H1 (cell line): ENCODE results near the gene ZNF232. TPM values are rescaled to one million over a fixed set of nuclear protein-coding genes. Genes with fewer than 3 reads are reported as not detected.

Source experiments
- CTCF ChIA-PET: fragments of 300-600 bp; sonication (Branson Sonifier 250); formaldehyde crosslinking; loops from one replicate; lab custom pipeline; 2021; ENCODE audit not compliant: partially characterized antibody; lab: Charles Lee
- POLR2A ChIA-PET: fragments of 300-600 bp; sonication (Branson Sonifier 250); formaldehyde crosslinking; loops from one replicate; lab custom pipeline; 2021; ENCODE audit warnings: inconsistent platforms; ENCODE audit not compliant: partially characterized antibody; lab: Charles Lee
- DNase-seq, 2 experiments: peaks; one replicate each; pipeline versions ENCODE4 v3.0.0 to v3.0.0-alpha.2; 2010 to 2022; ENCODE audit warnings: low spot score in 2 of 2, low read depth in 1 of 2, mixed read lengths in 1 of 2
- FAIRE-seq: peaks from 2 replicates; lab custom pipeline; 2011; peaks lifted over from hg19 to GRCh38; lab: Jason Lieb, UNC
- H2AFZ ChIP-seq: 2 replicates; pipeline ENCODE4 v1.8.1; 2012; ENCODE audit warnings: low read length, inconsistent platforms
- H2AK5ac ChIP-seq: 2 replicates; pipeline ENCODE4 v1.6.1; 2013; ENCODE audit warnings: low read depth, low read length
- H2BK120ac ChIP-seq: replicated peaks from 2 replicates; pipeline ENCODE3; 2013; ENCODE audit warnings: low read depth, low read length, inconsistent platforms
- H2BK12ac ChIP-seq: 2 replicates; pipeline ENCODE4 v1.6.1; 2013; ENCODE audit warnings: low read depth, low read length
- H2BK15ac ChIP-seq: 2 replicates; pipeline ENCODE4 v1.6.1; 2013; ENCODE audit warnings: low read length
- H2BK20ac ChIP-seq: 2 replicates; pipeline ENCODE4 v1.6.1; 2013; ENCODE audit warnings: low read length
- H2BK5ac ChIP-seq: 2 replicates; pipeline ENCODE4 v1.6.1; 2013; ENCODE audit warnings: low read depth, low read length
- H3K14ac ChIP-seq: 2 replicates; pipeline ENCODE4 v1.6.1; 2013; ENCODE audit warnings: inconsistent platforms; ENCODE audit not compliant: insufficient read length
- H3K18ac ChIP-seq: 2 replicates; pipeline ENCODE4 v1.6.1; 2013; ENCODE audit warnings: low read length; ENCODE audit errors: extremely low read depth
- H3K23ac ChIP-seq: 2 replicates; pipeline ENCODE4 v1.6.1; 2013; ENCODE audit warnings: inconsistent platforms; ENCODE audit not compliant: insufficient read length
- H3K23me2 ChIP-seq: 2 replicates; pipeline ENCODE4 v1.6.1; 2013; ENCODE audit warnings: low read depth, low read length
- H3K27ac ChIP-seq: 2 replicates; pipeline ENCODE4 v1.6.1; 2011; ENCODE audit warnings: low read depth, low read length, inconsistent platforms
- H3K27me3 ChIP-seq, 4 experiments: replicated peaks in 1 of 4; 1 replicate in 1 of 4; 2 replicates in 3 of 4; pipeline versions ENCODE4 v1.6.1 to v1.8.1; 2011 to 2013; ENCODE audit warnings: low read length in 3 of 4, mild to moderate bottlenecking in 3 of 4, inconsistent platforms in 2 of 4, mixed read lengths in 2 of 4, moderate library complexity in 1 of 4; ENCODE audit not compliant: control insufficient read depth in 3 of 4, insufficient read depth in 3 of 4; ENCODE audit errors: extremely low read depth in 1 of 4
- H3K36me3 ChIP-seq, 4 experiments: 2 replicates each; pipeline versions ENCODE4 v1.6.1 to v1.8.1; 2011 to 2013; ENCODE audit warnings: mild to moderate bottlenecking in 4 of 4, low read length in 3 of 4, moderate library complexity in 2 of 4, control low read depth in 1 of 4, inconsistent platforms in 1 of 4; ENCODE audit not compliant: insufficient read depth in 4 of 4, control insufficient read depth in 2 of 4
- H3K4ac ChIP-seq: replicated peaks from 2 replicates; pipeline ENCODE3; 2013; ENCODE audit warnings: low read length, low read depth, mixed read lengths, inconsistent platforms; ENCODE audit not compliant: insufficient read length
- H3K4me1 ChIP-seq, 4 experiments: replicated peaks in 1 of 4; 1 replicate in 1 of 4; 2 replicates in 3 of 4; pipeline versions ENCODE4 v1.6.1 to v1.8.1; 2011 to 2013; ENCODE audit warnings: low read length in 3 of 4, inconsistent platforms in 2 of 4, mixed read lengths in 1 of 4; ENCODE audit not compliant: insufficient read depth in 4 of 4, control insufficient read depth in 3 of 4
- H3K4me2 ChIP-seq, 2 experiments: 2 replicates each; pipeline versions ENCODE4 v1.6.1 to v1.8.1; 2011 to 2013; ENCODE audit warnings: low read depth in 2 of 2, low read length in 2 of 2, control low read depth in 1 of 2, inconsistent platforms in 1 of 2, mild to moderate bottlenecking in 1 of 2; ENCODE audit not compliant: insufficient read depth in 1 of 2
- H3K4me3 ChIP-seq, 4 experiments: fragments of 200-600, 300-600 bp in 1 of 4; sonication (generic), shearing (Covaris generic), sonication (Bioruptor Twin) in 1 of 4; 2 replicates each; pipeline versions ENCODE4 v1.5.1 to v1.8.1; 2011 to 2016; ENCODE audit warnings: low read length in 4 of 4, low read depth in 3 of 4, control low read depth in 2 of 4, inconsistent platforms in 2 of 4, mild to moderate bottlenecking in 2 of 4, mixed read lengths in 1 of 4, moderate library complexity in 1 of 4; ENCODE audit not compliant: insufficient read depth in 2 of 4; ENCODE audit errors: extremely low read depth in 1 of 4
- H3K56ac ChIP-seq: replicated peaks from 2 replicates; pipeline ENCODE3; 2013; ENCODE audit warnings: low read depth, mild to moderate bottlenecking, mixed read lengths, low read length, inconsistent platforms; ENCODE audit not compliant: insufficient read length
- H3K79me1 ChIP-seq: 2 replicates; pipeline ENCODE4 v1.6.1; 2013; ENCODE audit warnings: low read depth, low read length, control low read depth
- H3K79me2 ChIP-seq, 2 experiments: 2 replicates each; pipeline versions ENCODE4 v1.6.1 to v1.8.1; 2012 to 2013; ENCODE audit warnings: low read length in 2 of 2, mild to moderate bottlenecking in 2 of 2, inconsistent platforms in 1 of 2; ENCODE audit not compliant: insufficient read depth in 2 of 2, control insufficient read depth in 1 of 2
- H3K9ac ChIP-seq, 4 experiments: replicated peaks in 1 of 4; 1 replicate in 1 of 4; 2 replicates in 3 of 4; pipeline versions ENCODE4 v1.6.1 to v1.8.1; 2011 to 2013; ENCODE audit warnings: low read depth in 3 of 4, low read length in 3 of 4, control low read depth in 2 of 4, mild to moderate bottlenecking in 2 of 4, moderate library complexity in 2 of 4, inconsistent platforms in 1 of 4; ENCODE audit errors: extremely low read depth in 1 of 4
- H3K9me3 ChIP-seq, 2 experiments: 2 replicates each; pipeline versions ENCODE4 v1.6.1 to v1.8.1; 2012 to 2013; ENCODE audit warnings: mild to moderate bottlenecking in 2 of 2, moderate library complexity in 2 of 2, control low read depth in 1 of 2, inconsistent platforms in 1 of 2, low read depth in 1 of 2, low read length in 1 of 2, mixed read lengths in 1 of 2; ENCODE audit not compliant: insufficient read depth in 2 of 2
- H4K20me1 ChIP-seq, 2 experiments: replicated peaks in 1 of 2; 2 replicates each; pipeline versions ENCODE3 to v1.8.1; 2011 to 2013; ENCODE audit warnings: inconsistent platforms in 2 of 2, low read length in 2 of 2, mild to moderate bottlenecking in 1 of 2; ENCODE audit not compliant: insufficient read depth in 2 of 2, control insufficient read depth in 1 of 2
- H4K5ac ChIP-seq: 2 replicates; pipeline ENCODE4 v1.6.1; 2013; ENCODE audit warnings: low read length, low read depth, mixed read lengths, inconsistent platforms; ENCODE audit not compliant: insufficient read length
- H4K8ac ChIP-seq: 2 replicates; pipeline ENCODE4 v1.8.0; 2013; ENCODE audit warnings: mild to moderate bottlenecking, moderate library complexity, low read length, inconsistent platforms; ENCODE audit not compliant: insufficient read depth; ENCODE audit errors: extremely low read depth
- H4K91ac ChIP-seq: replicated peaks from 2 replicates; pipeline ENCODE3; 2013; ENCODE audit warnings: low read length, mixed read lengths, inconsistent platforms; ENCODE audit not compliant: insufficient read length
- E2F6 ChIP-seq: IDR thresholded peaks from 2 replicates; pipeline ENCODE4 v1.6.1; 2012; ENCODE audit warnings: inconsistent platforms
- GABPA ChIP-seq: IDR thresholded peaks from 2 replicates; pipeline ENCODE4 v1.6.1; 2011; ENCODE audit warnings: mild to moderate bottlenecking, low read length, moderate library complexity, borderline replicate concordance; ENCODE audit not compliant: insufficient read depth
- GTF2F1 ChIP-seq: IDR thresholded peaks from 2 replicates; pipeline ENCODE4 v1.6.1; 2012; ENCODE audit warnings: low read depth, low read length, improper control_type of control experiment, borderline replicate concordance
- WGBS, 2 experiments: shearing (Covaris generic) in 1 of 2; methylation state at CpG; one replicate each; pipeline versions ENCODE4 v1.1.6 to v1.1.7; 2013 to 2015; ENCODE audit warnings: low lambda C conversion rate in 2 of 2, mixed read lengths in 2 of 2, inconsistent platforms in 1 of 2, low coverage in 1 of 2, missing lambda C conversion rate in 1 of 2; ENCODE audit not compliant: insufficient replicate concordance in 2 of 2, insufficient coverage in 1 of 2, insufficient read length in 1 of 2; ENCODE audit errors: extremely low coverage in 1 of 2, missing lambda C conversion rate in 1 of 2; 5-methylcytosine and 5-hydroxymethylcytosine counted together
- polyA plus RNA-seq, 7 experiments: library from polyadenylated mRNA; depleted of rRNA in 3 of 7; stranded (reverse) in 5 of 7; unstranded in 2 of 7; fragments of >200 nt in 5 of 7; fragments of 200-250 nt in 2 of 7; gene quantifications; 1 replicate in 5 of 7; 2 replicates in 1 of 7; 4 replicates in 1 of 7; pipeline versions ENCODE4 v1.2.1 to v1.2.3, GENCODE V29; 2011 to 2013; ENCODE audit warnings: missing spikeins in 2 of 7, mixed read lengths in 2 of 7
- total RNA-seq: library from RNA; stranded (reverse); fragmentation: NEBNext Ultra II Directional; extraction: Animal tissue kit (Norgen Biotek cat#: 25700); gene quantifications from 2 replicates; pipeline ENCODE4 v1.2.1, GENCODE V29; 2021

The ZNF232 gene
- total and polyA plus RNA-seq, 2 of the 8 experiments (the other 6 are each of a cell fraction or from before 2014, with no cell fraction given) = 11.1 to 41.0 TPM

DNA sequence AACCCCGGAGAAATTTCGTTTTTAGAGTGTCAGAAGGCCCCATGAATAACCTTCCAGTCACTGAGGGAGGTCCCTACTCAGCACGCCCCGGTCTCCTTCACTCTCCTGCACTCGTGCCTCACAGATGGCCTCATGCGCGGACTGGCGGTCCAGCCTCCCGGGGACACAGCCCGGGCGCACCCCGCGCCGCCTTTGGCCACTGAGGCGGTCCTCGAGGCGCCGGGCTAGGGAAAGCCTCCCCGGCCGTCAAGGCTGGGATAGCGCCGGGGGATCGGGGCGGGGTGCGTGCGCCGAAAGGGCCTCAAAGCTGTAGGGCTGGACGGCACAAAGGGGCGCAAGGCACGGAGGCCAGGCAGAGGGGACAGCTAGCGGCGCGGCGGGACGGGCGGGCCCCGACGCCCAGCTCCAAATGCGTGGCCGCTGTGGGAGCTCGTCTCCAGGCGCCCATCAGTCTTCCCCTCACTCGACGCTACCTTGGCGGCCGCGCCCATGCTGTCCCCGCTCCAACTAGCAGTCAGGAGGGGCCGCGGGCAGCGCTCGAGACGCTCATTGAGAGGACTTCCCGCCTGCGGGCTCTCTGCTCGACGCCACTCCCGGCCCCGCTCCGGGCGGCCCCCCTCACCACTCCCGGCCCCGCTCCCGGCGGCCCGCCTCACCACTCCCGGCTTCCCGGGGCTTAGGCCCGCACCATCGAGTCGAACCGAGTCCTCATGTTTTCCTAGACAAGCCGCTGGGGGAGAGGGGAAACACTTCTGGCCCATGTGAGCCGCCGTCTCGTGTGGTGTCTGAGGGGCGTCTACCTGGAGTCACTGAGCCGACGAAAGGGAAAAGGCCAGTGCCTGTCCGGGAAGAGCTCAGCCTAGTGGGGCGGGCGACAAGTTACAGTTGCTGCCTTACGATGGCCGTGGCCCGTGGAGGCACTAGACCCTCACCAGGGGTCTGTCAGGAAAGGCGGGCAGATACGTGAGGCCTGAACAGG, 4.3 kb upstream of the ZNF232 start, which contains the start of gene USP6:
Gene USP6 (plus strand): TSS at position 360 of the 979 bp plus-strand sequence. CDS start 14,336 bp downstream, outside the sequence.
- Histone ChIP-seq H3K4me1 (peaks cover 0 to under 1% (median 0%) of the 10 kb centered on the region in 4 experiments; a peak in 1 of 7 replicates), H3K14ac (no peak within 1 kb of the TSS), H2AFZ (no peak within 1 kb of the TSS), H3K23me2 (peaks cover 9% of the 10 kb centered on the region), H2BK120ac (no peak within 1 kb of the TSS), H2BK15ac (no peak within 1 kb of the TSS), H4K20me1 (peaks cover 0 to 2% of the 10 kb centered on the region in 2 experiments), H3K27me3 (peaks cover 0 to 2% (median 0%) of the 10 kb centered on the region in 4 experiments; a peak in 2 of 7 replicates), H3K79me2 (peaks cover 0 to 3% of the 10 kb centered on the region in 2 experiments; a peak in 2 of 4 replicates), H3K36me3 (no peaks in the 10 kb centered on the region), H3K4ac (no peak within 1 kb of the TSS), H4K8ac (peak within 1 kb of the TSS; percentile 81), H3K9ac (no peak within 1 kb of the TSS), H3K56ac (no peak within 1 kb of the TSS), H2BK20ac (no peak within 1 kb of the TSS), H2BK5ac (no peak within 1 kb of the TSS), H3K79me1 (no peaks in the 10 kb centered on the region), H2BK12ac (no peak within 1 kb of the TSS), H3K4me3 (no peak within 1 kb of the TSS), H4K91ac (no peak within 1 kb of the TSS), H3K18ac (0 out of 2 replicates have a peak within 1 kb of the TSS, but pooled peaks have one; percentile 22), H4K5ac (no peak within 1 kb of the TSS), H3K23ac (no peak within 1 kb of the TSS), H3K27ac (no peak within 1 kb of the TSS), H3K4me2 (no peak within 1 kb of the TSS), H3K9me3 (peaks cover 0 to 3% of the 10 kb centered on the region in 2 experiments; a peak in 1 of 4 replicates), H2AK5ac (no peak within 1 kb of the TSS)
- 91% methylated on average over 41 of the region's 87 CpGs; no CpG with 5 or more reads in 1 of the 2 experiments for WGBS, 2 experiments
- CTCF ChIA-PET = interaction anchor here (1.5 kb wide), 1 partner anchor 10 kb away, joined by 3 read pairs; no protein-coding TSS in a partner anchor
- TF ChIP-seq GABPA (no peak), E2F6 (peak; percentile 92), GTF2F1 (no peak)
- POLR2A ChIA-PET = interaction anchor here (2.1 kb wide), 1 partner anchor 13 kb away, joined by 5 read pairs; no protein-coding TSS in a partner anchor
- DNase-seq (peak in 1 of 2 experiments; percentile 57), FAIRE-seq (no peak)
